ENCODE data around the gene CLTCL1.
"Not testable (repeated sequence)": the region's sequence is repeated elsewhere in the genome, so short reads cannot be mapped to it uniquely, and the experiment has no call there.

CLTCL1 gene

GRCh38 chr22:19215360-19215759 lies 76.2 kb downstream of the CLTCL1 start:
- no peak for DNase-seq

GRCh38 chr22:19214078-19214473 lies 77.4 kb downstream of the CLTCL1 start:
- DNase-seq: peak; percentile 16

- peak; percentile 22 for DNase-seq
Observed at GRCh38 chr22:19213442-19214077, 78.0 kb downstream of the CLTCL1 start.

GRCh38 chr22:19213001-19213400 lies 78.5 kb downstream of the CLTCL1 start:
- no peak for DNase-seq

GRCh38 chr22:19212302-19212870 lies 79.1 kb downstream of the CLTCL1 start:
- DNase-seq: no peak

GRCh38 chr22:19210188-19210587 lies 81.3 kb downstream of the CLTCL1 start:
- no peak for DNase-seq

GRCh38 chr22:19208287-19208847 lies 83.2 kb downstream of the CLTCL1 start:
- DNase-seq: no peak

GRCh38 chr22:19207884-19208283 lies 83.6 kb downstream of the CLTCL1 start:
- no peak for DNase-seq

GRCh38 chr22:19207401-19207808 lies 84.1 kb downstream of the CLTCL1 start:
- no peak for DNase-seq

- DNase-seq: no peak
Observed at GRCh38 chr22:19206287-19206686, 85.2 kb downstream of the CLTCL1 start.

- no peak for DNase-seq
Observed at GRCh38 chr22:19204640-19205039, 86.9 kb downstream of the CLTCL1 start.

GRCh38 chr22:19203834-19204233 lies 87.7 kb downstream of the CLTCL1 start:
- no peak for DNase-seq

- DNase-seq: not testable (repeated sequence)
Observed at GRCh38 chr22:19202799-19203186, 88.7 kb downstream of the CLTCL1 start.

GRCh38 chr22:19201869-19202798 lies 89.4 kb downstream of the CLTCL1 start:
- DNase-seq: no peak

- no peak for DNase-seq
Observed at GRCh38 chr22:19201130-19201868, 90.2 kb downstream of the CLTCL1 start.

GRCh38 chr22:19199479-19199878 lies 92.0 kb downstream of the CLTCL1 start:
- no peak for DNase-seq

- no peak for DNase-seq
Observed at GRCh38 chr22:19197997-19198865, 93.3 kb downstream of the CLTCL1 start.

- DNase-seq: no peak
Observed at GRCh38 chr22:19196841-19197612, 94.5 kb downstream of the CLTCL1 start.

- DNase-seq: no peak
Observed at GRCh38 chr22:19195796-19196731, 95.5 kb downstream of the CLTCL1 start.

Measured in fibroblast of upper back skin (primary cell).